ENCODE data around the gene C22orf39. TPM values are rescaled to one million over a fixed set of nuclear protein-coding genes. Genes with fewer than 3 reads are reported as not detected.

C22orf39 gene
- total RNA-seq, 4 donors from 2014 or later, result 15.8 to 54.0 (median 24.7) TPM

- no peak overlapping the region for H3K27ac ChIP-seq
- peaks cover 36 to 100% (median 57%) of the 10 kb centered on the region in 3 donors for H3K36me3 ChIP-seq
- no peaks in the 10 kb centered on the region for H3K4me1 ChIP-seq
- no peak for TF ChIP-seq CTCF (IDR thresholded peaks at IDR 0.05)
- TF ChIP-seq POLR2A (IDR thresholded peaks at IDR 0.05), result no peak
- H3K9me3 ChIP-seq, result no peaks in the 10 kb centered on the region
- no peaks in the 10 kb centered on the region for H3K27me3 ChIP-seq
- intact Hi-C loops (cut with DNase I), result no loop called here
- 72 to 93% methylated on average over 4 of the region's 4 CpGs for whole genome bisulfite sequencing, 2 donors
- no peak for DNase-seq
- no peak overlapping the region for H3K4me3 ChIP-seq
These were observed 17.5 kb upstream of the C22orf39 start for GRCh38 chr22:19464975-19465374.

GRCh38 chr22:19464546-19464945 is 17.0 kb upstream of the C22orf39 start:
- Histone ChIP-seq H3K9me3 (no peaks in the 10 kb centered on the region), H3K36me3 (peaks cover 32 to 100% (median 53%) of the 10 kb centered on the region in 3 donors), H3K27me3 (no peaks in the 10 kb centered on the region), H3K4me3 (no peak overlapping the region), H3K4me1 (no peaks in the 10 kb centered on the region), H3K27ac (no peak overlapping the region)
- WGBS, 2 donors, result 58 to 85% methylated on average over 1 of the region's 1 CpG
- DNase-seq, result no peak
- TF ChIP-seq POLR2A (IDR thresholded peaks at IDR 0.05), result no peak
- no peak for TF ChIP-seq CTCF (IDR thresholded peaks at IDR 0.05)
- intact Hi-C loops (cut with DNase I), result no loop called here

GRCh38 chr22:19463491-19464469 is 16.3 kb upstream of the C22orf39 start:
- no peak overlapping the region for H3K4me3 ChIP-seq
- H3K9me3 ChIP-seq, result no peaks in the 10 kb centered on the region
- intact Hi-C loops (cut with DNase I), result no loop called here
- 69 to 74% methylated on average over 6 to 7 of the region's 7 CpGs for WGBS, 2 donors
- DNase-seq, result no peak
- H3K36me3 ChIP-seq, result peaks cover 24 to 100% (median 45%) of the 10 kb centered on the region in 3 donors
- H3K4me1 ChIP-seq, result no peaks in the 10 kb centered on the region
- H3K27ac ChIP-seq, result no peak overlapping the region
- TF ChIP-seq CTCF (IDR thresholded peaks at IDR 0.05) (no peak), POLR2A (IDR thresholded peaks at IDR 0.05) (no peak)
- H3K27me3 ChIP-seq, result no peaks in the 10 kb centered on the region

- Histone ChIP-seq H3K4me1 (no peaks in the 10 kb centered on the region), H3K9me3 (no peaks in the 10 kb centered on the region), H3K27ac (no peak overlapping the region), H3K4me3 (no peak overlapping the region), H3K27me3 (no peaks in the 10 kb centered on the region), H3K36me3 (peaks cover 19 to 100% (median 37%) of the 10 kb centered on the region in 3 donors)
- TF ChIP-seq POLR2A (IDR thresholded peaks at IDR 0.05), result no peak
- TF ChIP-seq CTCF (IDR thresholded peaks at IDR 0.05), result no peak
- intact Hi-C loops (cut with DNase I), result no loop called here
- WGBS, 2 donors, result 96 to 100% methylated on average over 1 of the region's 1 CpG
- DNase-seq, result no peak
These were observed 15.5 kb upstream of the C22orf39 start for GRCh38 chr22:19463008-19463407.

GRCh38 chr22:19461506-19461905 is 14.0 kb upstream of the C22orf39 start:
- intact Hi-C loops (cut with DNase I), result no loop called here
- H3K9me3 ChIP-seq, result no peaks in the 10 kb centered on the region
- 85 to 94% methylated on average over 1 of the region's 1 CpG for WGBS, 2 donors
- H3K27ac ChIP-seq, result no peak overlapping the region
- peaks cover 17 to 100% (median 25%) of the 10 kb centered on the region in 3 donors for H3K36me3 ChIP-seq
- no peak for DNase-seq
- H3K4me3 ChIP-seq, result no peak overlapping the region
- no peaks in the 10 kb centered on the region for H3K27me3 ChIP-seq
- H3K4me1 ChIP-seq, result no peaks in the 10 kb centered on the region
- TF ChIP-seq CTCF (IDR thresholded peaks at IDR 0.05) (no peak), POLR2A (IDR thresholded peaks at IDR 0.05) (no peak)
